ENCODE results near the gene SLIT3.

The SLIT3 gene

DNA sequence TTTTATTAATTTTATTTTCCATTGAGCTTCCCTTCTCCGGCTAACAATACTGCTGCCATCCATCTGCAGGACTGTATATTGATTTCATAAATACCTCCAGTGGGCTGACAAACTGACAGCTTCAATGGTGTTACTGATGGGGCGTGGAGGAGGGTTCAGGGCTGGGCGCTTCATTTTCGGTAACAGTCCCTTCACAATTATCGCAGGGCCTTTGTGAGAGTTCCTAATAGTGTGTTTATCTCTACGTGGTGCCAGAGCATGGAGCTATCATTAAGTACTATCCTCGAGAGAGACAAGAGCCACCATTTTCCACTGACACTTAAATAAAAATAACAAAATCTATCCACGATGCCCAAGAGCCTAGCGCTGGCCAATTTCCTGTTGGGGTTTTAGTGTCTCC is 414.8 kb downstream of the SLIT3 start:
- H3K4me3 ChIP-seq (ENCODE audit: low read depth, low read length), result no peak overlapping the region
- no peak for DNase-seq (ENCODE audit: low read depth)
- TF ChIP-seq, protein P1, sequence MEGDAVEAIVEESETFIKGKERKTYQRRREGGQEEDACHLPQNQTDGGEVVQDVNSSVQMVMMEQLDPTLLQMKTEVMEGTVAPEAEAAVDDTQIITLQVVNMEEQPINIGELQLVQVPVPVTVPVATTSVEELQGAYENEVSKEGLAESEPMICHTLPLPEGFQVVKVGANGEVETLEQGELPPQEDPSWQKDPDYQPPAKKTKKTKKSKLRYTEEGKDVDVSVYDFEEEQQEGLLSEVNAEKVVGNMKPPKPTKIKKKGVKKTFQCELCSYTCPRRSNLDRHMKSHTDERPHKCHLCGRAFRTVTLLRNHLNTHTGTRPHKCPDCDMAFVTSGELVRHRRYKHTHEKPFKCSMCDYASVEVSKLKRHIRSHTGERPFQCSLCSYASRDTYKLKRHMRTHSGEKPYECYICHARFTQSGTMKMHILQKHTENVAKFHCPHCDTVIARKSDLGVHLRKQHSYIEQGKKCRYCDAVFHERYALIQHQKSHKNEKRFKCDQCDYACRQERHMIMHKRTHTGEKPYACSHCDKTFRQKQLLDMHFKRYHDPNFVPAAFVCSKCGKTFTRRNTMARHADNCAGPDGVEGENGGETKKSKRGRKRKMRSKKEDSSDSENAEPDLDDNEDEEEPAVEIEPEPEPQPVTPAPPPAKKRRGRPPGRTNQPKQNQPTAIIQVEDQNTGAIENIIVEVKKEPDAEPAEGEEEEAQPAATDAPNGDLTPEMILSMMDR (IDR thresholded peaks at IDR 0.05; ENCODE audit: low read depth, low read length), result no peak
- TF ChIP-seq, protein P2, sequence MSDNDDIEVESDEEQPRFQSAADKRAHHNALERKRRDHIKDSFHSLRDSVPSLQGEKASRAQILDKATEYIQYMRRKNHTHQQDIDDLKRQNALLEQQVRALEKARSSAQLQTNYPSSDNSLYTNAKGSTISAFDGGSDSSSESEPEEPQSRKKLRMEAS (IDR thresholded peaks at IDR 0.05; ENCODE audit: low read depth, low read length), result no peak
- TF ChIP-seq MYC (IDR thresholded peaks at IDR 0.05; ENCODE audit: low read depth, low read length) (no peak), POLR2A (IDR thresholded peaks at IDR 0.05; ENCODE audit: extremely low read depth, insufficient read length) (no peak)

DNA sequence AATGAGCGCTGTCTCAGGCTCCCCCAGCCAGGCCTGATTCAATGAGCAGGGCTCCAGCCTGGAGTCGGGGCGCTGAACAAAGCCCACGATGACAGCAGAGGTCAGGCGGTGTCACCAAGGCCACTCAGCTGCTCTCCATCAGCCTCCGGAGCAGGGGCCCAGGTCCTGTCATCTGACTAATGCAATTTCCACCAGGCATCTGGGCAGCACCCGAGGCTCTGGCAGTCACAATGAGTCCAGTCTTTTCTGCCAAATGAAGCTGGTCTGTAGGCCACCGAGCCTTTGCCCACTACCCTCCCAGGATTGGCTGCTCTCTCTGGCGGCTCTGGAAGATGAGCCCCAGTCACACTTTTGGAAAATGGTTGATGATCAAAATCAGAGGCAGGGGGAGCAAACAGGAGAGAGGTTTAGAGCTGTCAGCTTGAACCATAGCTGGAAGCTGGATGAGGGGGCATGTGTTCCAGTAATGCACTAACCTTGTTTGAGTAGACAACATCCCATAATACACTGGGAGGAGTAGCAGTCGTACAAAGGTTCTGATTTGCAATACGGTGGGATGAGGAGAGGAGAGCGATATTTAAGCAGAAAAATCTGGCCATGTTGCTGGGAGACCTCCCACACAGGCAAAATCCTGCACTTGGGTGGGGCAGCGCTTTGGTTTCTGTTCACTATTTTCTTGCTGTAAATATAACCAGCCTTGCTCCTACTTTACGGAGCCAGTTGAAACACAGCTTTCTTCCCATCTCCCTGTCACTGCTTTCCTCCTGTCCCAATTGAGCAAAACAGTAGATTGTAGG is 415.4 kb downstream of the SLIT3 start:
- H3K4me3 ChIP-seq (ENCODE audit: low read depth, low read length), result no peak overlapping the region
- no peak for TF ChIP-seq POLR2A (IDR thresholded peaks at IDR 0.05; ENCODE audit: extremely low read depth, insufficient read length)
- TF ChIP-seq, protein P2 (IDR thresholded peaks at IDR 0.05; ENCODE audit: low read depth, low read length), result no peak
- TF ChIP-seq, protein P1 (IDR thresholded peaks at IDR 0.05; ENCODE audit: low read depth, low read length), result no peak
- no peak for TF ChIP-seq MYC (IDR thresholded peaks at IDR 0.05; ENCODE audit: low read depth, low read length)

DNA sequence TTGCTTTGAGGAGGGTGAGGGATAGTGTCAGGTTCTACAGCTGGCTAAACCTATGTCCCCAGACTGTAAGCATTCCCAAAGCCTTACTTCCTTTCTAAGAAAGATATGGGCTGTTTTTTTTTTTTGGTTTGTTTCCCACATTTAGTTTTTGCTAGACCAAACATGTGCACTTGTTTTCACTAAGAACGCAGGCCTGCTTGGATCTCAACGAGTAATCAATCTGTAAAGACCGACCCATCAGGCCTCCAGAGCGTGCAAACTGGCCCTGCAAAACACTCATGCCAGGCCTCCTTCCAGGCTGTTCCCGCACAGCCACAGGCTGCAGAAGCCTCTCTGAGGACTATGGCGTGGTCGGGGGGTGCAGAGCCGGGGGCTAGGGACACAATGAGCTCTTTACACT is 416.9 kb downstream of the SLIT3 start:
- no peak for TF ChIP-seq POLR2A (IDR thresholded peaks at IDR 0.05; ENCODE audit: extremely low read depth, insufficient read length)
- TF ChIP-seq, protein P2 (IDR thresholded peaks at IDR 0.05; ENCODE audit: low read depth, low read length), result no peak
- no peak overlapping the region for H3K4me3 ChIP-seq (ENCODE audit: low read depth, low read length)
- DNase-seq (ENCODE audit: low read depth), result no peak

More for the DNA sequence above, 415.4 kb downstream of the SLIT3 start:
- no peak for DNase-seq (ENCODE audit: low read depth)

DNA sequence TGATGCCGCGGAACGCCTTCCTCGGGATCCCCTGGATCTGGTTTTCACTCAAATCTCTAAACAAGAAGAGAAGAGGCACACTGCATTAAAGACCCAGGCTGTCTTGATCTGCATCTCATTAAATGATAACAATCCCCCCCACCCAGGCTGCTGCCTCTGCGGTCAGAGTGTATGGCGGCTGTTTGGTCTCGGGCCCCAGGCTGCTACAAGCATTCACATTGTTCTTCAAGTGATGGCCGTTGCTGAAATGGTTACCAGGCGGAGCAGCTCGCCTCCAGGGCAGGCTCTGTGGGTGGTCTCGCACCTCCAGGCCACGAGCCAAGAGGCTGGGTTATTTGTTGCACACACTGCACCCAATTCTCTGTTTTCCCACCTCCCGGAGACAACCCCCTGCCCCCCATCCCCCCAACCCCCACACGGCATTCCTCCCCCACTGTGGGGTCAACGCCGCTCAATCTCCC is 417.6 kb downstream of the SLIT3 start:
- TF ChIP-seq, protein P2 (IDR thresholded peaks at IDR 0.05; ENCODE audit: low read depth, low read length), result no peak
- TF ChIP-seq POLR2A (IDR thresholded peaks at IDR 0.05; ENCODE audit: extremely low read depth, insufficient read length), result no peak
- TF ChIP-seq, protein P1 (IDR thresholded peaks at IDR 0.05; ENCODE audit: low read depth, low read length), result no peak
- TF ChIP-seq MYC (IDR thresholded peaks at IDR 0.05; ENCODE audit: low read depth, low read length), result no peak
- no peak for DNase-seq (ENCODE audit: low read depth)
- no peak overlapping the region for H3K4me3 ChIP-seq (ENCODE audit: low read depth, low read length)

DNA sequence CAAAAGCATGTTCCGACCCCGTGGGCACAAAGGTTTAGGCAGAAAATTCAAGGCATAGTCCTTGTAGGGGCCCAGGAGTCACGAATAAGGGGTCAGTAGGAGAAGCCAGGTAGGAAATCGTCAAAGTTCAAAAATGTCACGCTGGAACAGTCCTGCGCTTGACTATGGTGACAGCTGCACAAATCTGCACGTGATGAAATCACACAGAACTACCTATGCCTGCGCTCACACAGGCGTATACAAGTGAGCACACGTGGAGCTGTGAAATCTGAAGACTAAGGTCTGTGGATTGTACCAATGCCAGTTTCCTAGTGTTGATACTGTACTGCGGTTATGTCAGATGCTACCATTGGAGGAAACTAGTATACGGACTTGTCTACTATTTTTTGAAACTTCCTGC is 418.7 kb downstream of the SLIT3 start:
- no peak overlapping the region for H3K4me3 ChIP-seq (ENCODE audit: low read depth, low read length)
- DNase-seq (ENCODE audit: low read depth), result no peak
- TF ChIP-seq, protein P1 (IDR thresholded peaks at IDR 0.05; ENCODE audit: low read depth, low read length), result no peak
- TF ChIP-seq, protein P2 (IDR thresholded peaks at IDR 0.05; ENCODE audit: low read depth, low read length), result no peak
- TF ChIP-seq MYC (IDR thresholded peaks at IDR 0.05; ENCODE audit: low read depth, low read length) (no peak), POLR2A (IDR thresholded peaks at IDR 0.05; ENCODE audit: extremely low read depth, insufficient read length) (no peak)

DNA sequence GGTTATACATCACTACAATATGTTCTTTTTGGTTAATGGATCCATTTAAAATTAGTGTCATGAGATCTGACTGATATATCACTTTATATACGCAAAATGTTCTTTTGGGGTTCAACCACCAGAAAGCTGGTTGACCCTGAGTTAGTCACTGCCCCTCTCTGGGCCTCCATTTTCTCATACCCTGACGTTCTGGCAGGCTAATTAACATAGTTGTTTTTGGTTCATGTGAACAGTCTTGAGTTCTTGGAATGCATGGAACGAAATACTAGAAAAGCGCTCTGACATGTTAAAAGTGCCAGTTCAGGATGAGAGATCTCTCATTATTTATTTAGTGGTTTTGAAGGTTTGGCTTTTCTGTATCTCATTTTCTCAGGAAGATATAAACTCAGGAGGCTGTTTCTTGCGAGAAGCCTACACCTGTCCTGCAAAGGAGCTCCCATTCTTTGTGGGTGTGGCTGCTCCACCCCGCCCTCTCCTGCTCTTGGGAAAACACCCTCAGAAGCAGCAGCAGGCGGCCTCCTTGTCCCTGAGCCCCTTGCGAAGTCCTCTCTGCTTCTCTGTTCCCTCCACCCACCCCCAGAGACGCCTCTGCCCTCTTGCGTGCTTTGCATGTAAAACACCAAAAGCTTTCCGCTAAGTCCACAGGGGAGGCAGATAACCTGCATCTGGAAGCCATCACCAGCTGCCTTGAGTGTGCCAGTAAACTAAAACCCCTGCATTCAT is 419.4 kb downstream of the SLIT3 start:
- TF ChIP-seq, protein P2 (IDR thresholded peaks at IDR 0.05; ENCODE audit: low read depth, low read length), result no peak
- TF ChIP-seq, protein P1 (IDR thresholded peaks at IDR 0.05; ENCODE audit: low read depth, low read length), result no peak
- TF ChIP-seq MYC (IDR thresholded peaks at IDR 0.05; ENCODE audit: low read depth, low read length), result no peak
- TF ChIP-seq POLR2A (IDR thresholded peaks at IDR 0.05; ENCODE audit: extremely low read depth, insufficient read length), result no peak
- no peak for DNase-seq (ENCODE audit: low read depth)

More for the DNA sequence above, 419.4 kb downstream of the SLIT3 start:
- H3K4me3 ChIP-seq (ENCODE audit: low read depth, low read length), result no peak overlapping the region

Data from NB4 (cell line).